Liver (tissue), 9 donors: ENCODE measurements around the gene SYNJ2. TPM values are rescaled to one million over a fixed set of nuclear protein-coding genes. Genes with fewer than 3 reads are reported as not detected.

Source experiments
- DNase-seq: peaks from one replicate; pipeline ENCODE4 v3.0.0-alpha.2; 2017; ENCODE audit warnings: low spot score
- H3K27ac ChIP-seq, 2 donors: one replicate each; pipeline ENCODE4 v1.7.0; 2013; ENCODE audit warnings: inconsistent platforms in 2 of 2, low read length in 2 of 2, control low read depth in 1 of 2, low read depth in 1 of 2, mild to moderate bottlenecking in 1 of 2
- H3K27me3 ChIP-seq, 4 donors: one replicate each; pipeline versions ENCODE4 v1.6.1 to v1.7.0; 2013; ENCODE audit warnings: low read length in 3 of 4, inconsistent platforms in 1 of 4, mild to moderate bottlenecking in 1 of 4, moderate library complexity in 1 of 4; ENCODE audit not compliant: control insufficient read depth in 4 of 4, insufficient read depth in 4 of 4
- H3K36me3 ChIP-seq, 4 donors: one replicate each; pipeline versions ENCODE4 v1.6.1 to v1.7.0; 2013; ENCODE audit warnings: low read length in 3 of 4, mild to moderate bottlenecking in 3 of 4, low read depth in 1 of 4, moderate library complexity in 1 of 4; ENCODE audit not compliant: control insufficient read depth in 4 of 4, insufficient read depth in 3 of 4
- H3K4me1 ChIP-seq, 4 donors: one replicate each; pipeline versions ENCODE4 v1.6.1 to v1.7.0; 2013; ENCODE audit warnings: low read length in 3 of 4, mild to moderate bottlenecking in 3 of 4, moderate library complexity in 1 of 4; ENCODE audit not compliant: control insufficient read depth in 4 of 4, insufficient read depth in 4 of 4
- H3K4me3 ChIP-seq, 3 donors: one replicate each; pipeline versions ENCODE4 v1.6.1 to v1.7.0; 2013; ENCODE audit warnings: low read length in 3 of 3, control low read depth in 1 of 3, low read depth in 1 of 3, mild to moderate bottlenecking in 1 of 3
- H3K9ac ChIP-seq, 2 donors: one replicate each; pipeline ENCODE4 v1.7.0; 2013; ENCODE audit warnings: low read length in 2 of 2, mild to moderate bottlenecking in 2 of 2, moderate library complexity in 2 of 2, control low read depth in 1 of 2, low read depth in 1 of 2
- H3K9me3 ChIP-seq, 4 donors: one replicate each; pipeline versions ENCODE4 v1.6.1 to v1.7.0; 2013; ENCODE audit warnings: low read length in 3 of 4; ENCODE audit not compliant: control insufficient read depth in 4 of 4
- ATF3 ChIP-seq: IDR thresholded peaks from 2 replicates; pipeline ENCODE4 v1.6.1; 2016; ENCODE audit warnings: antibody characterized with exemption
- CTCF ChIP-seq: fragments of 150-350 bp; IDR thresholded peaks from 2 replicates; pipeline ENCODE4 v1.5.1; 2017; ENCODE audit warnings: improper control_type of control experiment, low read depth, low read length; ENCODE audit not compliant: missing input control
- EGR1 ChIP-seq, 2 donors: IDR thresholded peaks; 2 replicates each; pipeline ENCODE4 v1.6.1; 2016 to 2018; ENCODE audit warnings: antibody characterized with exemption in 2 of 2, low read depth in 2 of 2
- FOXA1 ChIP-seq: IDR thresholded peaks from 2 replicates; pipeline ENCODE4 v1.6.1; 2016; ENCODE audit warnings: antibody characterized with exemption
- FOXA2 ChIP-seq: IDR thresholded peaks from 2 replicates; pipeline ENCODE4 v1.6.1; 2016; ENCODE audit warnings: antibody characterized with exemption
- GABPA ChIP-seq, 2 donors: IDR thresholded peaks in 1 of 2; conservative IDR thresholded peaks in 1 of 2; 2 replicates each; pipeline ENCODE4 v1.6.1; 2016; ENCODE audit warnings: antibody characterized with exemption in 2 of 2, mild to moderate bottlenecking in 1 of 2, moderate library complexity in 1 of 2
- HNF4A ChIP-seq, 2 donors: conservative IDR thresholded peaks; 2 replicates each; pipeline ENCODE4 v1.6.1; 2016; ENCODE audit warnings: antibody characterized with exemption in 2 of 2, mild to moderate bottlenecking in 2 of 2
- JUND ChIP-seq, 2 donors: IDR thresholded peaks; 2 replicates each; pipeline ENCODE4 v1.6.1; 2016; ENCODE audit warnings: antibody characterized with exemption in 2 of 2
- MAX ChIP-seq: IDR thresholded peaks from 2 replicates; pipeline ENCODE4 v1.6.1; 2016; ENCODE audit warnings: antibody characterized with exemption
- NR2F2 ChIP-seq: IDR thresholded peaks from 2 replicates; pipeline ENCODE4 v1.6.1; 2016; ENCODE audit warnings: antibody characterized with exemption
- RAD21 ChIP-seq, 2 donors: IDR thresholded peaks; 2 replicates each; pipeline ENCODE4 v1.6.1; 2016; ENCODE audit warnings: antibody characterized with exemption in 2 of 2, mild to moderate bottlenecking in 2 of 2
- RXRA ChIP-seq, 2 donors: IDR thresholded peaks; 2 replicates each; pipeline ENCODE4 v1.6.1; 2017 to 2018; ENCODE audit warnings: antibody characterized with exemption in 2 of 2, mild to moderate bottlenecking in 1 of 2
- SP1 ChIP-seq: IDR thresholded peaks from 2 replicates; pipeline ENCODE4 v1.6.1; 2018; ENCODE audit warnings: antibody characterized with exemption, mild to moderate bottlenecking
- TAF1 ChIP-seq: conservative IDR thresholded peaks from 2 replicates; pipeline ENCODE4 v1.6.1; 2016; ENCODE audit warnings: antibody characterized with exemption, mild to moderate bottlenecking
- YY1 ChIP-seq: IDR thresholded peaks from 2 replicates; pipeline ENCODE4 v1.6.1; 2016; ENCODE audit warnings: antibody characterized with exemption, mild to moderate bottlenecking
- ZBTB33 ChIP-seq: IDR thresholded peaks from 2 replicates; pipeline ENCODE4 v1.6.1; 2016; ENCODE audit warnings: antibody characterized with exemption
- WGBS: extraction: QIAGEN DNeasy Blood & Tissue Kit; methylation state at CpG from one replicate; pipeline ENCODE4 v1.1.7; 2013; 5-methylcytosine and 5-hydroxymethylcytosine counted together
- polyA plus RNA-seq, 2 donors: library from polyadenylated mRNA; stranded (reverse) in 1 of 2; unstranded in 1 of 2; fragments of 200-250 nt in 1 of 2; fragments of >200 nt in 1 of 2; fragmentation: Nextera tagmentation in 1 of 2; extraction: Ambion mirVana in 1 of 2; gene quantifications; one replicate each; pipeline versions ENCODE4 v1.2.1 to v1.2.3, GENCODE V29; 2013 to 2015
- total RNA-seq, 2 donors: library from RNA; depleted of rRNA; stranded (reverse); fragments of >200 nt; gene quantifications; one replicate each; pipeline ENCODE4 v1.2.3, GENCODE V29; 2014
- donor health status: healthy.
- donor health status: healthy.
- donor health status: healthy.
- donor health status: healthy.
- donor health status: healthy.

The SYNJ2 gene
- total and polyA plus RNA-seq, 4 donors = 2.4 to 8.9 (median 3.2) TPM

- no peak for TF ChIP-seq ATF3
Observed at GRCh38 chr6:157982102-157982562, 469 bp downstream of the SYNJ2 start (continued).

GRCh38 chr6:157982563-157983405 is 1.1 kb downstream of the SYNJ2 start:
- H3K27ac ChIP-seq = peak overlapping the region; percentile 87 to 90
- H3K4me1 ChIP-seq = peaks cover 9 to 39% (median 30%) of the 10 kb centered on the region in 4 donors
- WGBS = 57% methylated on average over 17 of the region's 17 CpGs
- peak overlapping the region in 1 of 2 donors; percentile 43 for H3K9ac ChIP-seq
- H3K9me3 ChIP-seq = no peaks in the 10 kb centered on the region
- DNase-seq = no peak
- peak; percentile 43 for TF ChIP-seq MAX
- peak; percentile 1 to 6 for TF ChIP-seq RAD21 (IDR thresholded peaks at IDR 0.05)
- no peak for TF ChIP-seq TAF1
- H3K27me3 ChIP-seq = no peaks in the 10 kb centered on the region
- peak overlapping the region; percentile 61 to 88 (median 81) for H3K4me3 ChIP-seq
- H3K36me3 ChIP-seq = no peaks in the 10 kb centered on the region

- Histone ChIP-seq H3K36me3 (no peaks in the 10 kb centered on the region), H3K9me3 (no peaks in the 10 kb centered on the region), H3K27ac (peak overlapping the region in 1 of 2 donors; percentile 90), H3K4me3 (no peak overlapping the region), H3K27me3 (no peaks in the 10 kb centered on the region), H3K4me1 (peaks cover 9 to 44% (median 30%) of the 10 kb centered on the region in 4 donors), H3K9ac (peak overlapping the region in 1 of 2 donors; percentile 43)
- WGBS = 91% methylated on average over 9 of the region's 9 CpGs
- DNase-seq = no peak
- TF ChIP-seq HNF4A (conservative IDR thresholded peaks at IDR 0.05) = no peak
- TF ChIP-seq JUND (IDR thresholded peaks at IDR 0.05) = no peak
- TF ChIP-seq EGR1 (IDR thresholded peaks at IDR 0.05; ENCODE audit: low read depth in 2 of 2) = no peak
- TF ChIP-seq FOXA1 = no peak
- TF ChIP-seq ATF3 = no peak
- TF ChIP-seq FOXA2 = no peak
- TF ChIP-seq RXRA (IDR thresholded peaks at IDR 0.05) = no peak
- no peak for TF ChIP-seq NR2F2
- no peak for TF ChIP-seq SP1
- TF ChIP-seq CTCF = no peak
- TF ChIP-seq MAX = no peak
- TF ChIP-seq RAD21 (IDR thresholded peaks at IDR 0.05) = no peak
- no peak for TF ChIP-seq YY1
- TF ChIP-seq GABPA (IDR thresholded peaks at IDR 0.05 in 1 of 2, conservative IDR thresholded peaks at IDR 0.05 in 1 of 2) = no peak
- no peak for TF ChIP-seq ZBTB33
Observed at GRCh38 chr6:157983406-157984119, 1.9 kb downstream of the SYNJ2 start.
